ENCODE measurements around the gene DSCAML1. TPM values are rescaled to one million over a fixed set of nuclear protein-coding genes. Genes with fewer than 3 reads are reported as not detected.

Gene DSCAML1
- total RNA-seq, 2 experiments from 2014 or later: not detected

DNA sequence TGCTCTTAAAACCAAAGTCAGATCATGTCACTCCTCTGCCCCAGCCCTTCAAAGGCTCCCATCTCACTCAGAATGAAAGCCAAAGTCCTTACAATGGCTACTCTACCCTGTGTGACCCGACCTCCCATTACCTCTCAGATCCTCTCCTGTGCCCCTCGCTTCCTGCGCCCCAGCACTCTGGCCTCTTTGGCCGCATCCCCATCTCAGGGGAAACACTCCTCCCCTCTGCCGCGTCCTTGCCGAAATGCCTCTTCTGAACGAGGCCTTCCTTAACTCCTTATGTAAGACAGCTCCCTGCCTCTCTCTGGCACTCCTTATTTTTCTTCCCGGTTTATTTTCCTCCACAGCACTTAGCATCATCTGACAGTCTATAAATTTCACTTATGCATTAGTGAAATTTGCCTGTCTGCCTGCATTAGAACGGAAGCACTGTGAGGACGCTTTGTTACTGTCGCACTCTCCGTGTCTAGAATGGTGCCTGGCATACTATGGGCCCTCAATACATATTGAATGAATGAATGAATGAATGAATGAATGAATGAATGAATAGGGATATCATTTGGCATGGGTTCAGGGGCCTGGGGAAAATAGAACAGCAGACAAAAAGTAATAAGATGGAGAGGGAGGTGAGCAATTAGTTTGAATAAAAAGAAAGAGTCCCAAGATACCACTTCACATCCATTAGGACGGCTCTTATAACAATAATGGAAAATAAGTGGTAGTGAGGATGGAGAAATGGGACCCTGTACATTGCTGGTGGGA, 331.6 kb downstream of the DSCAML1 start:
- Histone ChIP-seq H3K27ac (ENCODE audit: low read depth, low read length, poor library complexity, severe bottlenecking) (no peak overlapping the region), H3K4me2 (ENCODE audit: low read length) (no peak overlapping the region), H3K79me2 (ENCODE audit: insufficient read depth, low read depth, low read length) (no peaks in the 10 kb centered on the region), H3K36me3 (ENCODE audit: insufficient read depth, low read length) (no peaks in the 10 kb centered on the region), H3K9me3 (ENCODE audit: low read length) (no peaks in the 10 kb centered on the region), H3K9me2 (ENCODE audit: insufficient read depth, low read length) (no peaks in the 10 kb centered on the region), H3K4me1 (ENCODE audit: insufficient read depth, low read length, poor library complexity, severe bottlenecking) (no peaks in the 10 kb centered on the region), H3K4me3 (ENCODE audit: low read depth, low read length, poor library complexity, severe bottlenecking) (no peak overlapping the region), H2AFZ (ENCODE audit: low read length) (no peak overlapping the region), H4K20me1 (ENCODE audit: insufficient read depth, low read length) (no peaks in the 10 kb centered on the region)
- no peak for TF ChIP-seq EZH2phosphoT487 (IDR thresholded peaks at IDR 0.05; ENCODE audit: borderline replicate concordance, low read depth, low read length)
- BruUV-seq (replicated peaks): no TSS peak
- DNase-seq (ENCODE audit: low spot score): no peak
- intact Hi-C loops (cut with micrococcal nuclease; ENCODE audit: unreplicated experiment): no loop called here
- ChIA-PET CTCF (ENCODE audit: unreplicated experiment) (interaction anchor here (0.6 to 1.0 kb wide), 2 partner anchors 10 to 55 kb away, joined by 3 to 11 read pairs; no protein-coding TSS in a partner anchor), POLR2A (no interaction called here)

DNA sequence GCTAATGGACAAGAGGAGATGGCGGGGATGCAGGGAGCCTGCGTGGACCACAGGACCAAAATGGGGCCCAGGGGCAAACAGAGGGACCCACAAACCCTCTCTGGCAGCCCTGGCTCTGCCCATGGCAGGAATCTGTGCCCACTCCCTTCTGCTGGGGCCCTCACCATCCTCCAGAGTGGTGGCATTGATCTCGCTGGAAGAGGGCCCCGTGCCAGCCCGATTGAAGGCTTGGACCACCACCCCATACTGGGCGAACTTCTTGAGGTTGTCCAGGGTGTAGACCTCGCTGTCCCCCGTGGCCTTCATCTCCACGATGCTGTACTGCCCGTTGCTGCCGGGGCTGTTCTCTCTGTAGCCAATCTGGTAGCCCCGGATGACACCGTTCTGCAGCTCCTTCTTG, 332.2 kb downstream of the DSCAML1 start:
- Histone ChIP-seq H3K9me2 (ENCODE audit: insufficient read depth, low read length) (no peaks in the 10 kb centered on the region), H3K4me3 (ENCODE audit: low read depth, low read length, poor library complexity, severe bottlenecking) (no peak overlapping the region), H3K9me3 (ENCODE audit: low read length) (no peaks in the 10 kb centered on the region), H2AFZ (ENCODE audit: low read length) (no peak overlapping the region), H3K36me3 (ENCODE audit: insufficient read depth, low read length) (no peaks in the 10 kb centered on the region), H4K20me1 (ENCODE audit: insufficient read depth, low read length) (no peaks in the 10 kb centered on the region), H3K4me1 (ENCODE audit: insufficient read depth, low read length, poor library complexity, severe bottlenecking) (no peaks in the 10 kb centered on the region), H3K4me2 (ENCODE audit: low read length) (no peak overlapping the region), H3K27ac (ENCODE audit: low read depth, low read length, poor library complexity, severe bottlenecking) (no peak overlapping the region), H3K79me2 (ENCODE audit: insufficient read depth, low read depth, low read length) (no peaks in the 10 kb centered on the region)
- no TSS peak for BruUV-seq (replicated peaks)
- ChIA-PET CTCF (ENCODE audit: unreplicated experiment) (interaction anchor here (0.6 kb wide), 1 partner anchor 56 kb away, joined by 11 read pairs; no protein-coding TSS in a partner anchor), POLR2A (no interaction called here)
- DNase-seq (ENCODE audit: low spot score): no peak
- TF ChIP-seq, protein P1, sequence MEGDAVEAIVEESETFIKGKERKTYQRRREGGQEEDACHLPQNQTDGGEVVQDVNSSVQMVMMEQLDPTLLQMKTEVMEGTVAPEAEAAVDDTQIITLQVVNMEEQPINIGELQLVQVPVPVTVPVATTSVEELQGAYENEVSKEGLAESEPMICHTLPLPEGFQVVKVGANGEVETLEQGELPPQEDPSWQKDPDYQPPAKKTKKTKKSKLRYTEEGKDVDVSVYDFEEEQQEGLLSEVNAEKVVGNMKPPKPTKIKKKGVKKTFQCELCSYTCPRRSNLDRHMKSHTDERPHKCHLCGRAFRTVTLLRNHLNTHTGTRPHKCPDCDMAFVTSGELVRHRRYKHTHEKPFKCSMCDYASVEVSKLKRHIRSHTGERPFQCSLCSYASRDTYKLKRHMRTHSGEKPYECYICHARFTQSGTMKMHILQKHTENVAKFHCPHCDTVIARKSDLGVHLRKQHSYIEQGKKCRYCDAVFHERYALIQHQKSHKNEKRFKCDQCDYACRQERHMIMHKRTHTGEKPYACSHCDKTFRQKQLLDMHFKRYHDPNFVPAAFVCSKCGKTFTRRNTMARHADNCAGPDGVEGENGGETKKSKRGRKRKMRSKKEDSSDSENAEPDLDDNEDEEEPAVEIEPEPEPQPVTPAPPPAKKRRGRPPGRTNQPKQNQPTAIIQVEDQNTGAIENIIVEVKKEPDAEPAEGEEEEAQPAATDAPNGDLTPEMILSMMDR (conservative IDR thresholded peaks at IDR 0.05; ENCODE audit: low read length): no peak
- TF ChIP-seq EZH2phosphoT487 (IDR thresholded peaks at IDR 0.05; ENCODE audit: borderline replicate concordance, low read depth, low read length): no peak
- intact Hi-C loops (cut with micrococcal nuclease; ENCODE audit: unreplicated experiment): no loop called here

DNA sequence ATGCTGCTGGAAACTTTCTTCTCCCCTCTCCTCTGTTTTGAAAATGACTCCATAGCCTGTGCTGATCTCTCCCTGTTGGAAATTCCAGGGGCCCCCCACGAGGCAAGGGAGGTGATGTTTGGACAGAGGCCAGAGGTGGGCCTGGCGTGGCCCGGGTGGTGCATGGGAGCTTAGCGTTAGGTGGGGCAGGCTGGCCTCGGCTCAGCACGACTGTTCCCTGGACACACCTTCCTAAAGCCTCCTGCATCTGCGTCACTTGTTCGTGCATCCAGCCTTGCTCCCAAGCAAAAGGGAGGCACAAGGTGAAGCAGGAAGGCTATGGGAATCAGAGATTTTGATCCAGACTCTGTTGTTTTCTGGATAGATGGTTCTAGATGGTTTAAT, 334.2 kb downstream of the DSCAML1 start:
- H3K9me3 ChIP-seq (ENCODE audit: low read length): no peaks in the 10 kb centered on the region
- H3K4me3 ChIP-seq (ENCODE audit: low read depth, low read length, poor library complexity, severe bottlenecking): no peak overlapping the region
- H3K36me3 ChIP-seq (ENCODE audit: insufficient read depth, low read length): no peaks in the 10 kb centered on the region
- ChIA-PET CTCF (ENCODE audit: unreplicated experiment) (no interaction called here), POLR2A (no interaction called here)
- H3K9me2 ChIP-seq (ENCODE audit: insufficient read depth, low read length): no peaks in the 10 kb centered on the region
- TF ChIP-seq EZH2phosphoT487 (IDR thresholded peaks at IDR 0.05; ENCODE audit: borderline replicate concordance, low read depth, low read length): no peak
- TF ChIP-seq, protein P1 (conservative IDR thresholded peaks at IDR 0.05; ENCODE audit: low read length): no peak
- H3K79me2 ChIP-seq (ENCODE audit: insufficient read depth, low read depth, low read length): no peaks in the 10 kb centered on the region
- intact Hi-C loops (cut with micrococcal nuclease; ENCODE audit: unreplicated experiment): no loop called here
- H4K20me1 ChIP-seq (ENCODE audit: insufficient read depth, low read length): no peaks in the 10 kb centered on the region
- no peak for DNase-seq (ENCODE audit: low spot score)
- no peak overlapping the region for H3K27ac ChIP-seq (ENCODE audit: low read depth, low read length, poor library complexity, severe bottlenecking)
- no peaks in the 10 kb centered on the region for H3K4me1 ChIP-seq (ENCODE audit: insufficient read depth, low read length, poor library complexity, severe bottlenecking)
- BruUV-seq (replicated peaks): no TSS peak
- H2AFZ ChIP-seq (ENCODE audit: low read length): no peak overlapping the region
- no peak overlapping the region for H3K4me2 ChIP-seq (ENCODE audit: low read length)

All from OCI-LY7 (cell line).